GM13976 (cell line): Measurements from ENCODE around the gene NAA20.
A peak's percentile ranks its signal among the peaks of the same experiment; 100 is the strongest.
"Not testable (repeated sequence)": the region's sequence is repeated elsewhere in the genome, so short reads cannot be mapped to it uniquely, and the experiment has no call there.

Experiments
- DNase-seq: peaks from one replicate; pipeline ENCODE4 v3.0.0; 2012; ENCODE audit warnings: low spot score
- CTCF ChIP-seq: IDR thresholded peaks from 2 replicates; pipeline ENCODE4 v1.5.1; 2012; ENCODE audit warnings: borderline replicate concordance, mild to moderate bottlenecking; ENCODE audit not compliant: insufficient read depth; ENCODE audit errors: extremely low read depth, missing control alignments, control extremely low read depth
- in situ Hi-C: fragments of 300-500 bp; cut with MboI; formaldehyde crosslinking; loops from one replicate; pipeline ENCODE4 v1.12.0; 2022; ENCODE audit warnings: low sequenced_read_pairs, mixed read lengths, inconsistent platforms; ENCODE audit not compliant: unreplicated experiment

NAA20 gene

DNA sequence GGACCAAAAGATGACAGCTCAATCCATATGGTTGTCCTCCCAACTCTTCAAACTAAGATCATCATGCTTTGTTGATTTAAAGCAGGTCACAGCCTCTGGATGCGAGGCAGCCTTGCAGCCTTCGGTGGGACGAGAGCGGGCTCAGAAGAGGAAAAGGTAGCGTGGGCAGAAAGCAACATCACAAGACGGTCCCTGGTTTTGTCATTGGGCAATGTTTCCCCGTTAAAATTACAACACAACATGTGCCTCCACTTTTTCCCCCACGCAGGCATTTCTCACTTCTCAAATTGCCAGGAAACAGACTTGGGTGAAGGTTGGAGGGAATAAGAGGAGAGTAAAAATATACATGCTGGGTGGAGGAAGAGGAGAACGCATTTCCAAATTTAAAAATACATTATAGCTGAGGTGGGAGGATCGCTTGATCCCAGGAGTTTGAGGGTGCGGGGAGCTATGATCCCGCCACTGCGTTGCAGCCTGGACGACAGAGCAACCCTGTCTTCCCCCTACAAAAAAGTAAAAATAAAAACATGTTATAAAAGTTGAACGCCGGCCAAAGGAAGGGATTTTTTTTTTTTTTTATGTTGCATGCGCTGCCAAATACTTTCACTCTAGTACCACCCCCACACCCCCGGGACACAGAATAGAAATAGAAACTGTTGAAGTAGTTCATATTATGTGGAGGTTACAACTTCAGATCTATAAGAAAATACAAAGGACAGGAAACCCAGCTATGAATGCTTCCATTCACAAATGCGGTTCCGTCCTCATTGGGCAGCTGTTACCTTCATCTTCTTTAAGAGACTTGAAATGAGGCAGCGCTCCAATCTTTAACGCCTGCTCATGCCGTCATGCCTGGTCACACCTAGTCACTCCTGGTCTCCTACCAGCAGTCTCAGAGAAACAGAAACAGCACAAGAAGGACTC, 13.9 kb upstream of the NAA20 start:
- no peak for TF ChIP-seq CTCF
- peak; percentile 49 for DNase-seq
- in situ Hi-C loops: no loop called here

DNA sequence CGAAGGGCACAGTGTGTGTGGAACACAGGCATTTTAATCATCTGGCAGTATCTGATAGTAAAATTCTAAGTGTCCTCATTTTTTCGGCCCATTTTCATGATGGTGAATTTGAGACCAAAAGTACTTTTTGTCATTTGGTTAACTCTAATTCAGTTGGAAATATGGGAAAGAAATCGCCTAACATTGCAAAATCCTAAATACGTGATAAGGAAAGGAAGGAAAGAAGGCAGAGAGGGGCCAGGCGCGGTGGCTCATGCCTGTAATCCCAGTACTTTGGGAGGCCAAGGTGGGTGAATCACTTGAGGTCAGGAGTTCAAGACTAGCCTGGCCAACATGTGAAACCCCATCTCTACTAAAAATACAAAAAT, 13.2 kb upstream of the NAA20 start:
- in situ Hi-C loops, DNase-seq: not testable (repeated sequence)

- TF ChIP-seq CTCF: no peak
- DNase-seq: no peak
- in situ Hi-C loops: no loop called here
Observed at GRCh38 chr20:20005342-20005741, 11.8 kb upstream of the NAA20 start.

GRCh38 chr20:20009784-20010253, 7.3 kb upstream of the NAA20 start:
- in situ Hi-C loops: no loop called here
- TF ChIP-seq CTCF: no peak
- DNase-seq: no peak

DNA sequence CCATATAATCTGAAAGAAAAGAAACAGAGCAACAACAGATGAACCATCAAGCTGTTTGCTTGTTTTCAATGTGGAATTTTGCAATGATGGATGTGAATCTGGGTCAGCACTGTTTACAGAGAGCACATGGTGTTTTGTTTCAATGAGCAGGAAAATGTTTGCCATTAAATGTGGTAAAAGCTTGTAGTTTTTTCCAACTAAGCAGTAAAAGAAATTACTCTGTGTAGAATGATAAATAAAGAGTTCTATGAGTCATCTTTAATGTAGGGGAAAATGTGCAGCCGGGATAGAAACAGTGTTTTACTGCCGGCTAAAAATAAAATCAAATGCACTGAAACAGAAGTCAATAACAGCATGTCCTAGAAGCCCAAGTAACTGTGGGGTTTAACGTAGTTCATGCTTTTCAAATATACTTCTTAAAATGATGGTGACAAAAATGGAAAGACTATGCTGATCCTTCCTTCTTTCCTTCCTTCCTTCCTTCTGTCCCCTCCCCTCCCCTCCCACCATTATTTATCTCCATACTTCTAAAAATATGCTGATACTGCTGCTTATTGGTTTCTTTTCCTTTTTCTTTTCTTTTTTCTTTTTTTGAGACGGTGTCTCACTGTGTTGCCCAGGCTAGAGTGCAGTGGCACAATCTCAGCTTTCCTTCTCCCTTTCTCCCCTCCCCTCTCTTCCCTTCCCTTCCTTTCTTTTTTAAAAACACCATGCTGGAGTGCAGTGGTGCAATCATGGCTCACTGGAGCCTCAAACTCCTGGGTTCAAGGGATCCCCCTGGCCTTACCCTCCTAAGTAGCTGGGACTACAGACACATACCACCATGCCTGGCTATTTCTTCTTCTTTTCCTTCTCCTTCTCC, 6.3 kb upstream of the NAA20 start:
- no peak for DNase-seq
- no peak for TF ChIP-seq CTCF
- in situ Hi-C loops: no loop called here

GRCh38 chr20:20012541-20012940, 4.6 kb upstream of the NAA20 start:
- no peak for DNase-seq
- in situ Hi-C loops: no loop called here
- no peak for TF ChIP-seq CTCF
